ENCODE results near the gene MAP3K4.

The MAP3K4 gene

GRCh38 chr6:161150136-161150535 is 158.6 kb downstream of the MAP3K4 start:
- no peak for DNase-seq

GRCh38 chr6:161150566-161150965 is 159.0 kb downstream of the MAP3K4 start:
- DNase-seq = no peak

GRCh38 chr6:161151059-161151645 is 159.6 kb downstream of the MAP3K4 start:
- DNase-seq = no peak

GRCh38 chr6:161151660-161152526 is 160.3 kb downstream of the MAP3K4 start:
- DNase-seq = no peak

GRCh38 chr6:161152527-161152862 is 160.9 kb downstream of the MAP3K4 start:
- no peak for DNase-seq

- DNase-seq = no peak
Observed at GRCh38 chr6:161152907-161153662, 161.5 kb downstream of the MAP3K4 start.

- no peak for DNase-seq
Observed at GRCh38 chr6:161153725-161154124, 162.2 kb downstream of the MAP3K4 start.

GRCh38 chr6:161154796-161155335 is 163.3 kb downstream of the MAP3K4 start:
- DNase-seq = no peak

GRCh38 chr6:161161121-161161520 is 169.6 kb downstream of the MAP3K4 start:
- DNase-seq = no peak

- no peak for DNase-seq
Observed at GRCh38 chr6:161161889-161162624, 170.5 kb downstream of the MAP3K4 start.

GRCh38 chr6:161162722-161163121 is 171.2 kb downstream of the MAP3K4 start:
- no peak for DNase-seq

GRCh38 chr6:161163466-161164181 is 172.1 kb downstream of the MAP3K4 start:
- no peak for DNase-seq

- no peak for DNase-seq
Observed at GRCh38 chr6:161164182-161164625, 172.6 kb downstream of the MAP3K4 start.

- no peak for DNase-seq
Observed at GRCh38 chr6:161166176-161166575, 174.6 kb downstream of the MAP3K4 start.

GRCh38 chr6:161166677-161167076 is 175.1 kb downstream of the MAP3K4 start:
- no peak for DNase-seq

All from SIG-M5 (cell line).